Smooth muscle cell (in vitro differentiated cells): Measurements from ENCODE around the gene PNPLA1. TPM values are rescaled to one million over a fixed set of nuclear protein-coding genes. Genes with fewer than 3 reads are reported as not detected.

Experiments used
- DNase-seq: peaks from one replicate; lab custom pipeline; 2025; ENCODE audit not compliant: unreplicated experiment; lab: John Stamatoyannopoulos, UW
- H2AFZ ChIP-seq: fragments of 200-600 bp; sonication (generic); 2 replicates; pipeline ENCODE4 v1.6.0; 2016; ENCODE audit warnings: antibody characterized with exemption, low read depth, mild to moderate bottlenecking
- H3F3A ChIP-seq: fragments of 200-600 bp; sonication (generic); 2 replicates; pipeline ENCODE4 v1.6.0; 2017; ENCODE audit warnings: antibody characterized with exemption, low read depth
- H3K27ac ChIP-seq: fragments of 200-600 bp; sonication (generic); 2 replicates; pipeline ENCODE4 v1.5.1; 2016; ENCODE audit warnings: low read depth, mild to moderate bottlenecking
- H3K27me3 ChIP-seq: fragments of 200-600 bp; sonication (generic); 2 replicates; pipeline ENCODE4 v1.6.1; 2016; ENCODE audit warnings: low read depth, mild to moderate bottlenecking
- H3K36me3 ChIP-seq: fragments of 200-600 bp; sonication (generic); 2 replicates; pipeline ENCODE4 v1.5.1; 2016; ENCODE audit warnings: low read depth
- H3K4me1 ChIP-seq: fragments of 200-600 bp; sonication (generic); 2 replicates; pipeline ENCODE4 v1.5.1; 2016; ENCODE audit warnings: low read depth
- H3K4me2 ChIP-seq: fragments of 200-600 bp; sonication (generic); 2 replicates; pipeline ENCODE4 v1.6.0; 2016; ENCODE audit warnings: mild to moderate bottlenecking
- H3K4me3 ChIP-seq: fragments of 200-600 bp; sonication (generic); 2 replicates; pipeline ENCODE4 v1.5.1; 2016; ENCODE audit warnings: mild to moderate bottlenecking
- H3K79me2 ChIP-seq: fragments of 200-600 bp; sonication (generic); 2 replicates; pipeline ENCODE4 v1.6.0; 2016; ENCODE audit warnings: low read depth, mild to moderate bottlenecking
- H3K9ac ChIP-seq: fragments of 200-600 bp; sonication (generic); 2 replicates; pipeline ENCODE4 v1.6.0; 2016; ENCODE audit warnings: low read depth
- H3K9me3 ChIP-seq: fragments of 200-600 bp; sonication (generic); replicated peaks from 2 replicates; pipeline ENCODE4 v1.5.1; 2016; ENCODE audit warnings: low read depth
- H4K20me1 ChIP-seq: fragments of 200-600 bp; sonication (generic); 2 replicates; pipeline ENCODE4 v1.6.0; 2016; ENCODE audit warnings: low read depth
- WGBS: methylation state at CpG from one replicate; pipeline ENCODE4 v1.1.7; 2016; ENCODE audit warnings: low lambda C conversion rate; 5-methylcytosine and 5-hydroxymethylcytosine counted together
- polyA plus RNA-seq: library from polyadenylated mRNA; unstranded; fragments of >200 nt; fragmentation: Nextera tagmentation; extraction: Ambion mirVana; gene quantifications from 2 replicates; pipeline ENCODE4 v1.2.1, GENCODE V29; 2016
- total RNA-seq: library from RNA; depleted of rRNA; stranded (reverse); fragments of >200 nt; gene quantifications from 2 replicates; pipeline ENCODE4 v1.2.3, GENCODE V29; 2014
- TF ChIP-seq, protein P1 (sequence below): fragments of 200-600 bp; sonication (generic); IDR thresholded peaks from 2 replicates; pipeline ENCODE4 v1.5.1; 2017; ENCODE audit warnings: borderline replicate concordance, mild to moderate bottlenecking, antibody characterized with exemption; ENCODE audit not compliant: insufficient read depth, poor library complexity, severe bottlenecking

The PNPLA1 gene
- total and polyA plus RNA-seq, 2 experiments from 2014 or later: not detected

- Histone ChIP-seq H2AFZ (no peak overlapping the region), H3K4me1 (peaks cover 4% of the 10 kb centered on the region)
Observed at GRCh38 chr6:36302227-36302976, 32.5 kb downstream of the PNPLA1 start.

GRCh38 chr6:36305885-36306284, 36.0 kb downstream of the PNPLA1 start:
- no peak overlapping the region for H3K4me3 ChIP-seq
- no peak overlapping the region for H3K9ac ChIP-seq
- H3K36me3 ChIP-seq: no peaks in the 10 kb centered on the region
- 86% methylated on average over 11 of the region's 11 CpGs for WGBS
- TF ChIP-seq, protein P1, sequence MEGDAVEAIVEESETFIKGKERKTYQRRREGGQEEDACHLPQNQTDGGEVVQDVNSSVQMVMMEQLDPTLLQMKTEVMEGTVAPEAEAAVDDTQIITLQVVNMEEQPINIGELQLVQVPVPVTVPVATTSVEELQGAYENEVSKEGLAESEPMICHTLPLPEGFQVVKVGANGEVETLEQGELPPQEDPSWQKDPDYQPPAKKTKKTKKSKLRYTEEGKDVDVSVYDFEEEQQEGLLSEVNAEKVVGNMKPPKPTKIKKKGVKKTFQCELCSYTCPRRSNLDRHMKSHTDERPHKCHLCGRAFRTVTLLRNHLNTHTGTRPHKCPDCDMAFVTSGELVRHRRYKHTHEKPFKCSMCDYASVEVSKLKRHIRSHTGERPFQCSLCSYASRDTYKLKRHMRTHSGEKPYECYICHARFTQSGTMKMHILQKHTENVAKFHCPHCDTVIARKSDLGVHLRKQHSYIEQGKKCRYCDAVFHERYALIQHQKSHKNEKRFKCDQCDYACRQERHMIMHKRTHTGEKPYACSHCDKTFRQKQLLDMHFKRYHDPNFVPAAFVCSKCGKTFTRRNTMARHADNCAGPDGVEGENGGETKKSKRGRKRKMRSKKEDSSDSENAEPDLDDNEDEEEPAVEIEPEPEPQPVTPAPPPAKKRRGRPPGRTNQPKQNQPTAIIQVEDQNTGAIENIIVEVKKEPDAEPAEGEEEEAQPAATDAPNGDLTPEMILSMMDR: no peak
- no peaks in the 10 kb centered on the region for H3F3A ChIP-seq
- H2AFZ ChIP-seq: no peak overlapping the region
- H3K9me3 ChIP-seq: no peaks in the 10 kb centered on the region
- no peaks in the 10 kb centered on the region for H3K79me2 ChIP-seq
- DNase-seq: no peak
- peaks cover 4% of the 10 kb centered on the region for H3K4me1 ChIP-seq
- no peak overlapping the region for H3K4me2 ChIP-seq
- H3K27me3 ChIP-seq: no peaks in the 10 kb centered on the region
- no peak overlapping the region for H3K27ac ChIP-seq
- no peaks in the 10 kb centered on the region for H4K20me1 ChIP-seq

More at GRCh38 chr6:36302227-36302976, 32.5 kb downstream of the PNPLA1 start:
- WGBS: 33% methylated on average over 13 of the region's 13 CpGs
- no peaks in the 10 kb centered on the region for H3K9me3 ChIP-seq
- H3K4me3 ChIP-seq: no peak overlapping the region
- TF ChIP-seq, protein P1: peak; percentile 91
- DNase-seq: peak; percentile 50
- H3K9ac ChIP-seq: no peak overlapping the region
- H3F3A ChIP-seq: no peaks in the 10 kb centered on the region
- H3K4me2 ChIP-seq: no peak overlapping the region
- no peaks in the 10 kb centered on the region for H4K20me1 ChIP-seq
- H3K27me3 ChIP-seq: no peaks in the 10 kb centered on the region
- no peaks in the 10 kb centered on the region for H3K79me2 ChIP-seq
- no peak overlapping the region for H3K27ac ChIP-seq
- H3K36me3 ChIP-seq: no peaks in the 10 kb centered on the region

DNA sequence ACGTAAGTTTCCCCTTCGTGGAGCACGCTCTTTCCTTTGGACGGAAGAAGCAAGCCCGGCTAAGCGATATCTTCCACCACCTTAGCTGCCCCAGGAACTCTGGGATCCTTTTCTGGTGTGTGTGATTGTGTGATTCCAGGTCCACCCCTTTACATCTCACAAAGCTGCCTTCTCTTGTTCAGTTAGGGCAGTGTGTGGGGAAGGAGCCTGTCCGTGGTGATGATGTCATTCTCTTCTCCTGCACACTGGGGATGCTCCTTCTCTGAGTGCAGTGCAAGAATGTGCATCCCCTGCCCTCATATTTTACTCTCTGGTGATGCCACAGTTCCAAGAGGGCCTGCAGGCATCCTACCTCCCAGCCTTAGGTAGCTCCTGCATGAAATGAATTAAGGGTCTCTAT, 36.5 kb downstream of the PNPLA1 start:
- no peak overlapping the region for H3K27ac ChIP-seq
- peaks cover 4% of the 10 kb centered on the region for H3K4me1 ChIP-seq
- no peaks in the 10 kb centered on the region for H3K9me3 ChIP-seq
- DNase-seq: no peak
- no peaks in the 10 kb centered on the region for H3K27me3 ChIP-seq
- TF ChIP-seq, protein P1: no peak
- H3K36me3 ChIP-seq: no peaks in the 10 kb centered on the region
- 77% methylated on average over 7 of the region's 7 CpGs for WGBS
- no peak overlapping the region for H3K9ac ChIP-seq
- H3K79me2 ChIP-seq: no peaks in the 10 kb centered on the region
- no peak overlapping the region for H3K4me2 ChIP-seq
- H3F3A ChIP-seq: no peaks in the 10 kb centered on the region
- H3K4me3 ChIP-seq: no peak overlapping the region
- H2AFZ ChIP-seq: no peak overlapping the region
- H4K20me1 ChIP-seq: no peaks in the 10 kb centered on the region

DNA sequence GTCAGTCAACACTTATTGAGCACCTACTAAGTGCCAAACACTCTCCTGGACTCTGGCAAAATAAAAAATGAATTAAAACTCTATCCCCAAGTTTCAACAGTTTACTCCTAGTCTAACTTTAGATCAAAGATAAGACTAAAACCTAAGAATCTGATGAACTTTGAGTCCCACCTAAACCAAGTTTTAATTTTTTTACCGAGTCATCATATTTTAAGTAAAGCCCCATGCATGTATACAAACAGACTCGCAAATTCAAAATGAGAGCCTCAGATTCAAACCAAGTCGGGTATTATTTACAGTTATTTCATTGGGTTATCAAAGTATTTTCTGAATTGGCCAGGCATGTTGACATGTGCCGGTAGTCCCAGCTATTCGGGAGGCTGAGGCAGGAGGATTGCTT, 38.7 kb downstream of the PNPLA1 start:
- WGBS: 94% methylated on average over 5 of the region's 5 CpGs
- no peaks in the 10 kb centered on the region for H3K9me3 ChIP-seq
- H3K27ac ChIP-seq: no peak overlapping the region
- no peaks in the 10 kb centered on the region for H3K36me3 ChIP-seq
- H3K4me1 ChIP-seq: peaks cover 4% of the 10 kb centered on the region
- H3K4me2 ChIP-seq: no peak overlapping the region
- H3K27me3 ChIP-seq: no peaks in the 10 kb centered on the region
- DNase-seq: no peak
- no peaks in the 10 kb centered on the region for H3F3A ChIP-seq
- H3K9ac ChIP-seq: no peak overlapping the region
- no peaks in the 10 kb centered on the region for H4K20me1 ChIP-seq
- TF ChIP-seq, protein P1: no peak
- no peak overlapping the region for H3K4me3 ChIP-seq
- no peak overlapping the region for H2AFZ ChIP-seq
- no peaks in the 10 kb centered on the region for H3K79me2 ChIP-seq
